ENCODE data around the gene RHEBL1.

Gene RHEBL1

DNA sequence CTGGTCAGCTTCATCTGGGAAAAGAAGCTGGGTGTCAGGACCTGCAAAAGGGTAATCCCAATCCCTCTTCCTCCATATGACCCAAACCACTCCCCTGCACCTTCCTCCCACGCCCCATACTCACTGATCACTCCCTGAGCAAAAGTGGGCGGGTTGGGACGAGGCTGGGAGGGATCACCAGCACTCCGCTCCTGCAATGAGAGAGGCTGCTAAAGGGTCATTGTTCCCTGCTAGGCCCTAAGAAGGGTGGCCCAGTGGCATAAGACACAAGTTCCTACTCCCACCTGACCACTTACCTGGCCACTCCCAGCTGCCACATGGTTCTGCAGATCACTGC, 35.5 kb downstream of the RHEBL1 start:
- ChIA-PET CTCF (interaction anchor here (0.5 to 2.1 kb wide), 4 partner anchors 10 to 256 kb away, joined by 4 to 18 read pairs (median 6); partner anchors contain the start of gene TUBA1B), POLR2A (interaction anchor here (0.6 to 0.9 kb wide), 2 partner anchors 13 to 147 kb away, joined by 3 read pairs; no protein-coding TSS in a partner anchor)
- H3K4me1 ChIP-seq (ENCODE audit: control insufficient read depth, insufficient read depth, low read length): no peaks in the 10 kb centered on the region
- H3K4me3 ChIP-seq (ENCODE audit: low read depth, low read length): no peak overlapping the region
- H3K9me3 ChIP-seq (ENCODE audit: control insufficient read depth, insufficient read depth, low read depth, low read length): no peaks in the 10 kb centered on the region
- H3K36me3 ChIP-seq (ENCODE audit: control insufficient read depth in 2 of 2, insufficient read depth in 1 of 2, low read length in 2 of 2): peaks cover 20 to 97% of the 10 kb centered on the region in 2 experiments
- no peak overlapping the region for H3K27ac ChIP-seq (ENCODE audit: extremely low read depth, low read depth, low read length)
- no peak for TF ChIP-seq ZNF776 (tag by site-specific recombination; IDR thresholded peaks at IDR 0.05; ENCODE audit: borderline replicate concordance)
- no peak for TF ChIP-seq SCRT2 (tag by site-specific recombination; IDR thresholded peaks at IDR 0.05)
- TF ChIP-seq HOXD13 (CRISPR knock-in tag; IDR thresholded peaks at IDR 0.05; ENCODE audit: borderline replicate concordance): no peak
- TF ChIP-seq ZNF658 (tag by site-specific recombination; IDR thresholded peaks at IDR 0.05): no peak
- no peak for TF ChIP-seq ZNF292 (tag by site-specific recombination; IDR thresholded peaks at IDR 0.05; ENCODE audit: borderline replicate concordance, low read depth)
- TF ChIP-seq ZNF239 (tag by site-specific recombination; IDR thresholded peaks at IDR 0.05): no peak
- TF ChIP-seq ZBTB10 (tag by site-specific recombination; IDR thresholded peaks at IDR 0.05): no peak
- TF ChIP-seq ZFHX2 (tag by site-specific recombination; conservative IDR thresholded peaks at IDR 0.05): peak; percentile 62
- TF ChIP-seq ZSCAN18 (tag by site-specific recombination; IDR thresholded peaks at IDR 0.05): no peak
- TF ChIP-seq ZXDB (tag by site-specific recombination; IDR thresholded peaks at IDR 0.05): no peak
- TF ChIP-seq KLF7 (tag by site-specific recombination; IDR thresholded peaks at IDR 0.05; ENCODE audit: borderline replicate concordance): no peak
- TF ChIP-seq EGR2 (tag by site-specific recombination; IDR thresholded peaks at IDR 0.05; ENCODE audit: low read depth): peak; percentile 47; the same call in 1 of the 2 replicates
- no peak for TF ChIP-seq BCL11B (tag by site-specific recombination; IDR thresholded peaks at IDR 0.05; ENCODE audit: low read depth)
- TF ChIP-seq ZNF350 (tag by site-specific recombination; IDR thresholded peaks at IDR 0.05): no peak
- no peak for TF ChIP-seq ZNF510 (tag by site-specific recombination; IDR thresholded peaks at IDR 0.05; ENCODE audit: insufficient replicate concordance)
- no peak for TF ChIP-seq ZNF169 (tag by site-specific recombination; IDR thresholded peaks at IDR 0.05)
- no peak for TF ChIP-seq ZNF548 (tag by site-specific recombination; IDR thresholded peaks at IDR 0.05)

- H3K4me3 ChIP-seq (ENCODE audit: low read depth, low read length): no peak overlapping the region
- TF ChIP-seq ZNF133 (tag by site-specific recombination; IDR thresholded peaks at IDR 0.05) (no peak), MZF1 (tag by site-specific recombination; IDR thresholded peaks at IDR 0.05; ENCODE audit: borderline replicate concordance) (no peak), ZBTB6 (tag by site-specific recombination; IDR thresholded peaks at IDR 0.05) (no peak), ELK4 (IDR thresholded peaks at IDR 0.05; ENCODE audit: borderline replicate concordance, low read depth, low read length) (no peak), SP3 (tag by site-specific recombination; IDR thresholded peaks at IDR 0.05) (no peak), SP7 (tag by site-specific recombination; IDR thresholded peaks at IDR 0.05) (no peak), ZNF214 (tag by site-specific recombination; IDR thresholded peaks at IDR 0.05; ENCODE audit: borderline replicate concordance) (no peak), ZNF354C (tag by site-specific recombination; IDR thresholded peaks at IDR 0.05; ENCODE audit: borderline replicate concordance, low read depth) (no peak), ZNF555 (tag by site-specific recombination; conservative IDR thresholded peaks at IDR 0.05) (no peak)
- H3K27ac ChIP-seq (ENCODE audit: extremely low read depth, low read depth, low read length): no peak overlapping the region
- CTCF ChIA-PET: interaction anchor here (0.5 to 2.1 kb wide), 3 partner anchors 10 to 255 kb away, joined by 4 to 18 read pairs (median 5); partner anchors contain the start of gene TUBA1B
- POLR2A ChIA-PET: interaction anchor here (0.9 to 1.3 kb wide), 2 partner anchors 13 to 96 kb away, joined by 3 to 4 read pairs; no protein-coding TSS in a partner anchor
- H3K9me3 ChIP-seq (ENCODE audit: control insufficient read depth, insufficient read depth, low read depth, low read length): no peaks in the 10 kb centered on the region
- H3K4me1 ChIP-seq (ENCODE audit: control insufficient read depth, insufficient read depth, low read length): no peaks in the 10 kb centered on the region
- H3K36me3 ChIP-seq (ENCODE audit: control insufficient read depth in 2 of 2, insufficient read depth in 1 of 2, low read length in 2 of 2): peaks cover 20 to 97% of the 10 kb centered on the region in 2 experiments
Observed at GRCh38 chr12:49033611-49034285, 36.0 kb downstream of the RHEBL1 start.
